Measurements from ENCODE around the gene E2F6. TPM values are rescaled to one million over a fixed set of nuclear protein-coding genes. Genes with fewer than 3 reads are reported as not detected.

Gene E2F6
- total and polyA plus RNA-seq, 2 of the 13 experiments (the other 11 are each of a cell fraction or from before 2014, with no cell fraction given) = 27.3 to 36.0 TPM

GRCh38 chr2:11420190-11420589, 45.8 kb downstream of the E2F6 start:
- no peak for TF ChIP-seq ONECUT2 (CRISPR knock-in tag; IDR thresholded peaks at IDR 0.05)
- no peak for TF ChIP-seq ZZZ3 (CRISPR knock-in tag; IDR thresholded peaks at IDR 0.05; ENCODE audit: borderline replicate concordance)
- no peak for TF ChIP-seq ZNF557 (CRISPR knock-in tag; IDR thresholded peaks at IDR 0.05)
- TF ChIP-seq HMGA1 (CRISPR knock-in tag; conservative IDR thresholded peaks at IDR 0.05) = no peak
- TF ChIP-seq SMAD1 (CRISPR knock-in tag; IDR thresholded peaks at IDR 0.05; ENCODE audit: borderline replicate concordance, low read depth) = no peak
- no peak for TF ChIP-seq PCBP1 (IDR thresholded peaks at IDR 0.05; ENCODE audit: borderline replicate concordance, low read depth, low read length)
- TF ChIP-seq ZNF614 (CRISPR knock-in tag; IDR thresholded peaks at IDR 0.05; ENCODE audit: borderline replicate concordance) = no peak
- no peak for TF ChIP-seq NFKB2 (CRISPR knock-in tag; IDR thresholded peaks at IDR 0.05; ENCODE audit: borderline replicate concordance)
- TF ChIP-seq ZNF235 (CRISPR knock-in tag; IDR thresholded peaks at IDR 0.05; ENCODE audit: borderline replicate concordance) = no peak
- TF ChIP-seq RARA (CRISPR knock-in tag; IDR thresholded peaks at IDR 0.05) = no peak
- TF ChIP-seq CCDC6 (CRISPR knock-in tag; IDR thresholded peaks at IDR 0.05) = no peak
- no peak for TF ChIP-seq NKX3-1 (CRISPR knock-in tag; IDR thresholded peaks at IDR 0.05)
- in situ Hi-C loops (cut with HindIII; ENCODE audit: extremely low pct_ligation_motif_present, low pct_unique_long_range_greater_than_20kb) (no loop called here), intact Hi-C loops (cut with micrococcal nuclease; ENCODE audit: unreplicated experiment) (loop anchor here (5.0 kb wide), 1 partner anchor 262 kb away; no protein-coding TSS in a partner anchor)
- ATAC-seq (no peak), FAIRE-seq (no peak), DNase-seq (ENCODE audit: low spot score) (no peak)
- H3K27ac ChIP-seq (ENCODE audit: extremely low read length, insufficient read depth, low read length) = no peak overlapping the region
- no TSS peak for BruUV-seq (replicated peaks)
- no peak overlapping the region for H3K9ac ChIP-seq (ENCODE audit: insufficient read depth, low read depth, low read length)
- CTCF ChIA-PET (ENCODE audit: low intra/inter-chr PET ratio, low total read pairs) = no interaction called here
- H2AFZ ChIP-seq (ENCODE audit: low read length) = no peak overlapping the region
- no peaks in the 10 kb centered on the region for H3K27me3 ChIP-seq (ENCODE audit: control insufficient read depth in 1 of 2, insufficient read depth in 2 of 2, low read length in 2 of 2)
- H3K4me2 ChIP-seq (ENCODE audit: low read depth, low read length) = no peak overlapping the region
- H4K20me1 ChIP-seq (ENCODE audit: insufficient read depth, low read length) = no peaks in the 10 kb centered on the region
- no peak overlapping the region for H3K4me3 ChIP-seq (replicated peaks in 1 of 3; ENCODE audit: insufficient read depth in 1 of 3, low read depth in 2 of 3, low read length in 3 of 3)
- peaks cover 38% of the 10 kb centered on the region for H3K4me1 ChIP-seq (ENCODE audit: insufficient read depth, low read length)
- POLR2A ChIA-PET = interaction anchor here (0.7 to 1.2 kb wide), 2 partner anchors 11 to 75 kb away, joined by 3 to 5 read pairs; partner anchors contain the start of gene ROCK2
- peaks cover 14% of the 10 kb centered on the region; the same call in 1 of the 2 replicates for H3K9me3 ChIP-seq (ENCODE audit: low read length)
- no peaks in the 10 kb centered on the region for H3K36me3 ChIP-seq (replicated peaks in 1 of 2; ENCODE audit: control insufficient read depth in 1 of 2, insufficient read depth in 2 of 2, low read length in 2 of 2)
- 98% methylated on average over 2 of the region's 2 CpGs for WGBS (ENCODE audit: low lambda C conversion rate)
- H3K79me2 ChIP-seq (ENCODE audit: insufficient read depth, low read length) = no peaks in the 10 kb centered on the region

All from HepG2 (cell line).